ENCODE measurements around the gene CACNA1C.

Gene CACNA1C

DNA sequence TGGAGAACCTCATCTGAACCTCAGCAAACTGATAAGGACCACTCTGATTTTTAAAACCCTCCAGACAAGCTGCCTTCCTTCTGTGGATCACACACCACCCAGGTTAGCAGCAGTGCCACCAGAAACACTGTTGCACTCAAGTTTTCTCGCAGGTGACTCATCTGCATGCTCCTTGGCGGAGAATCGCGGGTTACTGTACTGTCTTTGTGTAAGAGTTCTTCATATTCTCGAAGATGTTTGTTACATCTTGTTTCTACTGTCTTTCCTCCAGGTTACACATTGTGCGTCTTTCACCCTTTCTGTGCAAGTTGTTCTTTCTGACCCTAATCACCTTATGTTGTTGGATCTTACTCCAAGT lies 331.2 kb downstream of the CACNA1C start:
- Mint-ChIP-seq H3K27ac (ENCODE audit: low read depth) (no peak overlapping the region), H3K9me3 (no peaks in the 10 kb centered on the region), H3K36me3 (ENCODE audit: insufficient read depth) (no peaks in the 10 kb centered on the region), H3K4me3 (no peak overlapping the region), H3K4me1 (no peaks in the 10 kb centered on the region), H3K27me3 (peaks cover 11% of the 10 kb centered on the region)
- no peak for DNase-seq (ENCODE audit: low spot score in 2 of 2)
- no peak for ATAC-seq (replicated peaks; ENCODE audit: extremely low read depth, poor library complexity, severe bottlenecking)

- H3K27ac Mint-ChIP-seq (ENCODE audit: low read depth) = no peak overlapping the region
- no peak for DNase-seq (ENCODE audit: low spot score in 2 of 2)
- no peak for ATAC-seq (replicated peaks; ENCODE audit: extremely low read depth, poor library complexity, severe bottlenecking)
- no peaks in the 10 kb centered on the region for H3K4me1 Mint-ChIP-seq
- no peaks in the 10 kb centered on the region for H3K36me3 Mint-ChIP-seq (ENCODE audit: insufficient read depth)
- H3K27me3 Mint-ChIP-seq = peaks cover 9% of the 10 kb centered on the region
- no peak overlapping the region for H3K4me3 Mint-ChIP-seq
- H3K9me3 Mint-ChIP-seq = no peaks in the 10 kb centered on the region
Observed at GRCh38 chr12:2384533-2385351, 332.0 kb downstream of the CACNA1C start.

GRCh38 chr12:2385529-2385928 lies 332.7 kb downstream of the CACNA1C start:
- no peaks in the 10 kb centered on the region for H3K9me3 Mint-ChIP-seq
- no peak for ATAC-seq (replicated peaks; ENCODE audit: extremely low read depth, poor library complexity, severe bottlenecking)
- no peaks in the 10 kb centered on the region for H3K36me3 Mint-ChIP-seq (ENCODE audit: insufficient read depth)
- no peak for DNase-seq (ENCODE audit: low spot score in 2 of 2)
- no peak overlapping the region for H3K4me3 Mint-ChIP-seq
- H3K27ac Mint-ChIP-seq (ENCODE audit: low read depth) = no peak overlapping the region
- no peaks in the 10 kb centered on the region for H3K4me1 Mint-ChIP-seq
- H3K27me3 Mint-ChIP-seq = peaks cover 9% of the 10 kb centered on the region

DNA sequence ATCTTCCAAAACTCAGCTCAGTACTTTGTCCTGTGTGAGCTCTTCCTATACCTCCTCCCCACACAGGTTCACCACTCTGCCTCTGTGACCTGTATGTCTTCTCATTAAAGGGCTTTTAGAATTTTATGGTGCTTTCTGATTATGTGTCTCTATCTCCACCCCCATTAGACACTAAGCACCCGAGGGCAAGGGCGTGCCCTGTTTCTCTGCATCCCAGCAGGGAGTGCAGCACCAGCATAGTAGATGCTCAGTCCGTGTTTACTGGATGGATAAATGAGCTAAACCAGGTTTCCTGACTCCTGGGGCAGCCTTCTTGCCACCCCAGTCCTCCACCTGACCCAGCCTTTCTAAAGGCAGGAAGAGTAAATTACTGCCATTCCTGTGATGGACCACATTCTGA lies 333.8 kb downstream of the CACNA1C start:
- Mint-ChIP-seq H3K4me3 (no peak overlapping the region), H3K27ac (ENCODE audit: low read depth) (no peak overlapping the region), H3K4me1 (no peaks in the 10 kb centered on the region), H3K27me3 (peaks cover 9% of the 10 kb centered on the region), H3K9me3 (no peaks in the 10 kb centered on the region), H3K36me3 (ENCODE audit: insufficient read depth) (no peaks in the 10 kb centered on the region)
- no peak for ATAC-seq (replicated peaks; ENCODE audit: extremely low read depth, poor library complexity, severe bottlenecking)
- no peak for DNase-seq (ENCODE audit: low spot score in 2 of 2)

GRCh38 chr12:2387103-2387834 lies 334.5 kb downstream of the CACNA1C start:
- Mint-ChIP-seq H3K27me3 (peaks cover 9% of the 10 kb centered on the region), H3K4me1 (no peaks in the 10 kb centered on the region), H3K27ac (ENCODE audit: low read depth) (no peak overlapping the region), H3K4me3 (no peak overlapping the region), H3K9me3 (no peaks in the 10 kb centered on the region), H3K36me3 (ENCODE audit: insufficient read depth) (no peaks in the 10 kb centered on the region)
- ATAC-seq (replicated peaks; ENCODE audit: extremely low read depth, poor library complexity, severe bottlenecking) (no peak), DNase-seq (ENCODE audit: low spot score in 2 of 2) (no peak)

- DNase-seq (ENCODE audit: low spot score in 2 of 2) = no peak
- no peaks in the 10 kb centered on the region for H3K36me3 Mint-ChIP-seq (ENCODE audit: insufficient read depth)
- H3K4me1 Mint-ChIP-seq = no peaks in the 10 kb centered on the region
- peaks cover 7% of the 10 kb centered on the region for H3K27me3 Mint-ChIP-seq
- no peak overlapping the region for H3K27ac Mint-ChIP-seq (ENCODE audit: low read depth)
- ATAC-seq (replicated peaks; ENCODE audit: extremely low read depth, poor library complexity, severe bottlenecking) = no peak
- H3K4me3 Mint-ChIP-seq = no peak overlapping the region
- no peaks in the 10 kb centered on the region for H3K9me3 Mint-ChIP-seq
Observed at GRCh38 chr12:2389079-2389790, 336.4 kb downstream of the CACNA1C start.

- Mint-ChIP-seq H3K36me3 (ENCODE audit: insufficient read depth) (no peaks in the 10 kb centered on the region), H3K27me3 (no peaks in the 10 kb centered on the region), H3K27ac (ENCODE audit: low read depth) (no peak overlapping the region), H3K4me3 (no peak overlapping the region), H3K4me1 (no peaks in the 10 kb centered on the region), H3K9me3 (no peaks in the 10 kb centered on the region)
- no peak for ATAC-seq (replicated peaks; ENCODE audit: extremely low read depth, poor library complexity, severe bottlenecking)
- no peak for DNase-seq (ENCODE audit: low spot score in 2 of 2)
Observed at GRCh38 chr12:2390133-2390532, 337.3 kb downstream of the CACNA1C start.

GRCh38 chr12:2390850-2391390 lies 338.1 kb downstream of the CACNA1C start:
- no peaks in the 10 kb centered on the region for H3K27me3 Mint-ChIP-seq
- no peak overlapping the region for H3K27ac Mint-ChIP-seq (ENCODE audit: low read depth)
- ATAC-seq (replicated peaks; ENCODE audit: extremely low read depth, poor library complexity, severe bottlenecking) = no peak
- H3K36me3 Mint-ChIP-seq (ENCODE audit: insufficient read depth) = no peaks in the 10 kb centered on the region
- no peaks in the 10 kb centered on the region for H3K4me1 Mint-ChIP-seq
- H3K4me3 Mint-ChIP-seq = no peak overlapping the region
- H3K9me3 Mint-ChIP-seq = no peaks in the 10 kb centered on the region
- no peak for DNase-seq (ENCODE audit: low spot score in 2 of 2)

GRCh38 chr12:2391740-2392331 lies 339.0 kb downstream of the CACNA1C start:
- DNase-seq (ENCODE audit: low spot score in 2 of 2) (no peak), ATAC-seq (replicated peaks; ENCODE audit: extremely low read depth, poor library complexity, severe bottlenecking) (no peak)
- Mint-ChIP-seq H3K36me3 (ENCODE audit: insufficient read depth) (no peaks in the 10 kb centered on the region), H3K4me3 (no peak overlapping the region), H3K9me3 (no peaks in the 10 kb centered on the region), H3K27ac (ENCODE audit: low read depth) (no peak overlapping the region), H3K4me1 (no peaks in the 10 kb centered on the region), H3K27me3 (no peaks in the 10 kb centered on the region)

- DNase-seq (ENCODE audit: low spot score in 2 of 2) = no peak
- H3K36me3 Mint-ChIP-seq (ENCODE audit: insufficient read depth) = no peaks in the 10 kb centered on the region
- no peaks in the 10 kb centered on the region for H3K4me1 Mint-ChIP-seq
- no peaks in the 10 kb centered on the region for H3K9me3 Mint-ChIP-seq
- no peak for ATAC-seq (replicated peaks; ENCODE audit: extremely low read depth, poor library complexity, severe bottlenecking)
- no peaks in the 10 kb centered on the region for H3K27me3 Mint-ChIP-seq
- H3K27ac Mint-ChIP-seq (ENCODE audit: low read depth) = no peak overlapping the region
- H3K4me3 Mint-ChIP-seq = no peak overlapping the region
Observed at GRCh38 chr12:2393016-2393415, 340.2 kb downstream of the CACNA1C start.

GRCh38 chr12:2393996-2394395 lies 341.2 kb downstream of the CACNA1C start:
- Mint-ChIP-seq H3K4me1 (no peaks in the 10 kb centered on the region), H3K27ac (ENCODE audit: low read depth) (no peak overlapping the region), H3K36me3 (ENCODE audit: insufficient read depth) (no peaks in the 10 kb centered on the region), H3K4me3 (no peak overlapping the region), H3K9me3 (no peaks in the 10 kb centered on the region), H3K27me3 (peaks cover 3% of the 10 kb centered on the region)
- DNase-seq (ENCODE audit: low spot score in 2 of 2) (no peak), ATAC-seq (replicated peaks; ENCODE audit: extremely low read depth, poor library complexity, severe bottlenecking) (no peak)

DNA sequence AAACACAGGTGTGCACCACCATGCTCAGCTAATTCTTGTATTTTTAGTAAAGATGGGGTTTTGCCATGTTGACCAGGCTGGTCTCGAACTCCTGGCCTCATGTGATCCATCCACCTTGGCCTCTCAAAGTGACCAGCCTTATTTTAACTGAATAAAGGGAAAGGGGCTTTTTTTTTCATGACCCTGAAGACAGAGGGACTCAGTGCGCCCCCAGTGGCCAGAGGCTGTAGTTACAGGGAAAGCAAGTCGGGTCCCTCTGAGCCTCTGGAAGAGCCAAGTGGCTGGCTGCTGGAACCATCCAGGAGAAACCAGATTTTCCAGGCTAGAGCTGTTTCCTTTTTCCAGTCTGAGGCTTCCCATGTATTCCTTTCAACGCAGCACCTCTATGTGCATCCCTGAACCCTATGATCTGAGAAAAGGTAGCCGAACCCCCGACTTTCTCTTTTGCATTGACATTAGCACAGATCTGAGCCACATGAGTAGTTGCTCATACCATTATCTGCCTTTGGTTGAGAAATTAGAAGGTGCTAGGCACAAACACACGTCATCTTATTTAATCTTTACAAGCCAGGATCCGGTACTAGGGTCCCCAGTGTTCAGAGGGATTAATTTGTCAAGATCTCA lies 342.7 kb downstream of the CACNA1C start:
- no peaks in the 10 kb centered on the region for H3K4me1 Mint-ChIP-seq
- no peak overlapping the region for H3K27ac Mint-ChIP-seq (ENCODE audit: low read depth)
- H3K9me3 Mint-ChIP-seq = no peaks in the 10 kb centered on the region
- peaks cover 9% of the 10 kb centered on the region for H3K27me3 Mint-ChIP-seq
- no peak overlapping the region for H3K4me3 Mint-ChIP-seq
- no peak for DNase-seq (ENCODE audit: low spot score in 2 of 2)
- no peak for ATAC-seq (replicated peaks; ENCODE audit: extremely low read depth, poor library complexity, severe bottlenecking)
- H3K36me3 Mint-ChIP-seq (ENCODE audit: insufficient read depth) = no peaks in the 10 kb centered on the region
